ENCODE measurements around the gene FAM107B.
"Not testable (repeated sequence)": the region's sequence is repeated elsewhere in the genome, so short reads cannot be mapped to it uniquely, and the experiment has no call there.

Gene FAM107B

GRCh38 chr10:14731875-14732512, 42.7 kb downstream of the FAM107B start:
- DNase-seq: no peak

- DNase-seq: no peak
Observed at GRCh38 chr10:14728346-14728745, 46.4 kb downstream of the FAM107B start.

- DNase-seq: no peak
Observed at GRCh38 chr10:14727924-14728323, 46.8 kb downstream of the FAM107B start.

GRCh38 chr10:14727465-14727864, 47.2 kb downstream of the FAM107B start:
- DNase-seq: no peak

GRCh38 chr10:14724931-14725330, 49.8 kb downstream of the FAM107B start:
- DNase-seq: no peak

- DNase-seq: no peak
Observed at GRCh38 chr10:14723052-14723689, 51.5 kb downstream of the FAM107B start.

GRCh38 chr10:14717552-14717951, 57.1 kb downstream of the FAM107B start:
- no peak for DNase-seq

- DNase-seq: no peak
Observed at GRCh38 chr10:14712991-14713424, 61.7 kb downstream of the FAM107B start.

GRCh38 chr10:14709344-14709743, 65.4 kb downstream of the FAM107B start:
- DNase-seq: not testable (repeated sequence)

- DNase-seq: no peak
Observed at GRCh38 chr10:14707481-14707880, 67.2 kb downstream of the FAM107B start.

GRCh38 chr10:14705548-14706230, 69.0 kb downstream of the FAM107B start:
- DNase-seq: no peak

GRCh38 chr10:14703631-14704001, 71.1 kb downstream of the FAM107B start:
- DNase-seq: no peak

GRCh38 chr10:14701466-14701865, 73.2 kb downstream of the FAM107B start:
- DNase-seq: no peak

GRCh38 chr10:14700546-14700945, 74.2 kb downstream of the FAM107B start:
- DNase-seq: no peak

GRCh38 chr10:14699482-14699881, 75.2 kb downstream of the FAM107B start:
- no peak for DNase-seq

- no peak for DNase-seq
Observed at GRCh38 chr10:14698829-14699170, 75.9 kb downstream of the FAM107B start.

- DNase-seq: no peak
Observed at GRCh38 chr10:14698111-14698828, 76.4 kb downstream of the FAM107B start.

- no peak for DNase-seq
Observed at GRCh38 chr10:14697281-14697680, 77.4 kb downstream of the FAM107B start.

- DNase-seq: no peak
Observed at GRCh38 chr10:14696821-14697220, 77.9 kb downstream of the FAM107B start.

- no peak for DNase-seq
Observed at GRCh38 chr10:14695847-14696480, 78.7 kb downstream of the FAM107B start.

GRCh38 chr10:14693891-14694290, 80.8 kb downstream of the FAM107B start:
- DNase-seq: no peak

GRCh38 chr10:14692344-14693076, 82.2 kb downstream of the FAM107B start:
- no peak for DNase-seq
